Adrenal gland (tissue), 12 donors: Measurements from ENCODE around the gene ZMIZ2. TPM values are rescaled to one million over a fixed set of nuclear protein-coding genes. Genes with fewer than 3 reads are reported as not detected.
"Not testable (repeated sequence)": the region's sequence is repeated elsewhere in the genome, so short reads cannot be mapped to it uniquely, and the experiment has no call there.

Experiments used
- DNase-seq, 7 donors: peaks; one replicate each; pipeline ENCODE4 v3.0.0-alpha.2; 2019 to 2020
- H3K27ac ChIP-seq, 5 donors: fragments of 200-600 bp; sonication (generic) in 4 of 5; 1 replicate in 3 of 5; 2 replicates in 2 of 5; pipeline versions ENCODE4 v1.5.1 to v1.8.0; 2016 to 2020; ENCODE audit warnings: mild to moderate bottlenecking in 1 of 5
- H3K27me3 ChIP-seq: fragments of 200-600 bp; 2 replicates; pipeline ENCODE4 v1.8.0; 2021
- H3K36me3 ChIP-seq, 2 donors: fragments of 200-600 bp; replicated peaks in 1 of 2; 1 replicate in 1 of 2; 2 replicates in 1 of 2; pipeline versions ENCODE4 v1.5.1 to v1.8.0; 2018 to 2022
- H3K4me1 ChIP-seq, 2 donors: fragments of 200-600 bp; replicated peaks in 1 of 2; 1 replicate in 1 of 2; 2 replicates in 1 of 2; pipeline versions ENCODE4 v1.5.1 to v1.8.0; 2018 to 2021
- H3K4me3 ChIP-seq, 4 donors: fragments of 200-600 bp; sonication (generic) in 3 of 4; one replicate each; pipeline ENCODE4 v1.5.1; 2016 to 2018
- H3K9me3 ChIP-seq, 3 donors: fragments of 200-600 bp; sonication (generic) in 1 of 3; replicated peaks in 1 of 3; 1 replicate in 2 of 3; 2 replicates in 1 of 3; pipeline versions ENCODE4 v1.5.1 to v1.8.0; 2016 to 2021
- CTCF ChIP-seq, 6 experiments: fragments of 450-650 bp in 4 of 6; fragments of 200-600 bp in 2 of 6; sonication (generic) in 1 of 6; IDR thresholded peaks; 1 replicate in 5 of 6; 2 replicates in 1 of 6; pipeline versions ENCODE4 v1.5.1 to v1.8.0; 2016 to 2021; ENCODE audit warnings: antibody characterized with exemption in 6 of 6, mild to moderate bottlenecking in 2 of 6, moderate library complexity in 1 of 6
- POLR2A ChIP-seq, 2 donors: fragments of 450-650 bp; IDR thresholded peaks; one replicate each; pipeline ENCODE4 v1.6.1; 2017; ENCODE audit warnings: antibody characterized with exemption in 2 of 2, mild to moderate bottlenecking in 2 of 2, moderate library complexity in 1 of 2
- WGBS, 4 donors: extraction: QIAGEN DNeasy Blood & Tissue Kit in 2 of 4; methylation state at CpG; one replicate each; pipeline versions ENCODE4 v1.1.5 to v1.1.7; 2013 to 2017; 5-methylcytosine and 5-hydroxymethylcytosine counted together
- intact Hi-C, 2 donors: fragments of 100-400 bp; cut with DNase I; formaldehyde crosslinking; loops; one replicate each; pipeline versions ENCODE4 v1.14.1 to v1.15.0; 2022 to 2023
- polyA plus RNA-seq, 3 donors: library from polyadenylated mRNA; stranded (reverse); fragments of 200-250 nt in 2 of 3; fragments of 350-450 nt in 1 of 3; fragmentation: Illumina TruSeq in 1 of 3; extraction: RNeasy Lipid Tissue Mini Kit (QIAGEN cat#74804) in 1 of 3; gene quantifications; one replicate each; pipeline ENCODE4 v1.2.3, GENCODE V29; 2013 to 2014
- total RNA-seq, 9 donors: library from RNA; depleted of rRNA in 4 of 9; stranded (reverse); fragments of >200 nt in 4 of 9; fragments of 120-200 nt in 1 of 9; fragmentation: NEBNext Ultra II Directional in 1 of 9; extraction: Animal tissue kit (Norgen Biotek cat#: 25700) in 1 of 9; gene quantifications; one replicate each; pipeline versions ENCODE4 v1.1.0 to v1.2.4, GENCODE V29; 2013 to 2023
- donor health status: healthy with polysubstance abuse.
- donor health status: Bipolar disorder and iron deficiency.
- donor health status: DM: yes; HTN: yes; CAD: no.
- donor health status: DM: no; HTN: no; CAD: no.
- donor health status: DM: no; HTN: no; CAD: no.
- donor health status: DM: yes; HTN: yes; CAD: no.

The ZMIZ2 gene
- total and polyA plus RNA-seq, 12 donors, result 7.9 to 280 (median 53.7) TPM

GRCh38 chr7:44772440-44772839 is 23.8 kb downstream of the ZMIZ2 start:
- Histone ChIP-seq H3K36me3 (peaks cover 0 to 2% of the 10 kb centered on the region in 2 donors), H3K4me3 (no peak overlapping the region), H3K4me1 (peaks cover 4 to 26% of the 10 kb centered on the region in 2 donors), H3K9me3 (no peaks in the 10 kb centered on the region), H3K27me3 (no peaks in the 10 kb centered on the region), H3K27ac (no peak overlapping the region)
- WGBS, 4 donors, result 62 to 74% (median 70%) methylated on average over 6 of the region's 6 CpGs
- TF ChIP-seq POLR2A (IDR thresholded peaks at IDR 0.05) (no peak), CTCF (IDR thresholded peaks at IDR 0.05) (no peak)
- intact Hi-C loops, result no loop called here
- no peak for DNase-seq

- Histone ChIP-seq H3K4me3 (no peak overlapping the region), H3K27me3 (no peaks in the 10 kb centered on the region), H3K4me1 (peaks cover 4 to 24% of the 10 kb centered on the region in 2 donors), H3K36me3 (no peaks in the 10 kb centered on the region), H3K9me3 (no peaks in the 10 kb centered on the region), H3K27ac (no peak overlapping the region)
- DNase-seq, result no peak
- 69 to 81% (median 72%) methylated on average over 10 of the region's 10 CpGs for WGBS, 4 donors
- TF ChIP-seq CTCF (IDR thresholded peaks at IDR 0.05) (no peak), POLR2A (IDR thresholded peaks at IDR 0.05) (no peak)
- intact Hi-C loops, result no loop called here
Observed at GRCh38 chr7:44772867-44773266, 24.2 kb downstream of the ZMIZ2 start.

- 52 to 70% (median 59%) methylated on average over 3 of the region's 3 CpGs for WGBS, 4 donors
- intact Hi-C loops, result not testable (repeated sequence)
Observed at GRCh38 chr7:44774486-44774885, 25.8 kb downstream of the ZMIZ2 start.

GRCh38 chr7:44775383-44776107 is 26.9 kb downstream of the ZMIZ2 start:
- Histone ChIP-seq H3K9me3 (no peaks in the 10 kb centered on the region), H3K36me3 (no peaks in the 10 kb centered on the region), H3K27ac (no peak overlapping the region), H3K27me3 (no peaks in the 10 kb centered on the region), H3K4me3 (no peak overlapping the region), H3K4me1 (no peaks in the 10 kb centered on the region)
- TF ChIP-seq POLR2A (IDR thresholded peaks at IDR 0.05) (no peak), CTCF (IDR thresholded peaks at IDR 0.05) (no peak)
- 80 to 85% (median 83%) methylated on average over 6 of the region's 6 CpGs for WGBS, 4 donors
- intact Hi-C loops, result no loop called here
- DNase-seq, result no peak

More at GRCh38 chr7:44774486-44774885, 25.8 kb downstream of the ZMIZ2 start:
- H3K27ac ChIP-seq, H3K4me1 ChIP-seq, H3K4me3 ChIP-seq, H3K27me3 ChIP-seq, H3K9me3 ChIP-seq, H3K36me3 ChIP-seq, DNase-seq: not testable (repeated sequence)

- 80 to 91% (median 83%) methylated on average over 3 of the region's 3 CpGs for WGBS, 4 donors
- Histone ChIP-seq H3K36me3 (no peaks in the 10 kb centered on the region), H3K4me3 (no peak overlapping the region), H3K4me1 (no peaks in the 10 kb centered on the region), H3K9me3 (no peaks in the 10 kb centered on the region), H3K27ac (no peak overlapping the region), H3K27me3 (no peaks in the 10 kb centered on the region)
- no peak for DNase-seq
- no peak for TF ChIP-seq POLR2A (IDR thresholded peaks at IDR 0.05)
- TF ChIP-seq CTCF (IDR thresholded peaks at IDR 0.05), result no peak
- intact Hi-C loops, result no loop called here
Observed at GRCh38 chr7:44776211-44776610, 27.6 kb downstream of the ZMIZ2 start.
